ENCODE results near the gene TRERF1.
"Not testable (repeated sequence)": the region's sequence is repeated elsewhere in the genome, so short reads cannot be mapped to it uniquely, and the experiment has no call there.

TRERF1 gene

GRCh38 chr6:42324656-42325324, 126.9 kb downstream of the TRERF1 start:
- POLR2A ChIA-PET; H3K4me1 ChIP-seq (ENCODE audit: control insufficient read depth, insufficient read depth, low read length): not testable (repeated sequence)
- CTCF ChIA-PET = interaction anchor here (0.7 to 1.2 kb wide), 2 partner anchors 207 to 223 kb away, joined by 3 to 6 read pairs; no protein-coding TSS in a partner anchor

GRCh38 chr6:42322676-42323075, 129.1 kb downstream of the TRERF1 start:
- CTCF ChIA-PET = interaction anchor here (1.1 kb wide), 1 partner anchor 225 kb away, joined by 4 read pairs; no protein-coding TSS in a partner anchor
- no peaks in the 10 kb centered on the region for H3K9me3 ChIP-seq (ENCODE audit: control insufficient read depth, insufficient read depth, low read depth, low read length)
- no peak overlapping the region for H3K4me3 ChIP-seq (ENCODE audit: low read depth, low read length)
- H3K36me3 ChIP-seq (ENCODE audit: control insufficient read depth in 2 of 2, insufficient read depth in 1 of 2, low read length in 2 of 2) = no peaks in the 10 kb centered on the region
- H3K27ac ChIP-seq (ENCODE audit: extremely low read depth, low read depth, low read length) = no peak overlapping the region
- TF ChIP-seq ZNF473 (tag by site-specific recombination; IDR thresholded peaks at IDR 0.05) (no peak), ZNF580 (tag by site-specific recombination; IDR thresholded peaks at IDR 0.05) (peak; percentile 70; the same call in 1 of the 2 replicates)
- H3K4me1 ChIP-seq (ENCODE audit: control insufficient read depth, insufficient read depth, low read length) = no peaks in the 10 kb centered on the region
- POLR2A ChIA-PET = no interaction called here

More at GRCh38 chr6:42324656-42325324, 126.9 kb downstream of the TRERF1 start:
- not testable (repeated sequence) for H3K27ac ChIP-seq (ENCODE audit: extremely low read depth, low read depth, low read length); H3K4me3 ChIP-seq (ENCODE audit: low read depth, low read length); H3K36me3 ChIP-seq (ENCODE audit: control insufficient read depth in 2 of 2, insufficient read depth in 1 of 2, low read length in 2 of 2); H3K9me3 ChIP-seq (ENCODE audit: control insufficient read depth, insufficient read depth, low read depth, low read length)

DNA sequence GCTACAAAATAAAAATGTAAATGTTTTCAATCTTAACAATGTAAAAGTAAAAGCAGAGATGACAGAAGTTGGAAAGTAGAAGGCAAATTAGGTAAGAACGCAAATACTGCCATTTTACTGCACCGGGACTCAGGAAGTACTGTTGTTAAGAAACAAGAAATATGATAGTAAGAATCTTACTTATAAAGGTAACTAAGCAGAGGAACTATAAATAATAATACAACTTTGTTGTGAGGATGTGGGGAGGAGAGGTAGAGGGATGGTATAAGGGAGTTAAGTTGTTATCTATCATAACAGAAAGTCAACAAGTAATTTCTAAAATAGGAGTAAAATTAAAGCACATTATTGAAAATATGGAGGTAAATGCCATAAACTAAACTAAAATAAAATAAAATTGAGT, 129.8 kb downstream of the TRERF1 start:
- ChIA-PET POLR2A (no interaction called here), CTCF (interaction anchor here (1.1 kb wide), 1 partner anchor 226 kb away, joined by 4 read pairs; no protein-coding TSS in a partner anchor)
- H3K27ac ChIP-seq (ENCODE audit: extremely low read depth, low read depth, low read length) = no peak overlapping the region
- H3K36me3 ChIP-seq (ENCODE audit: control insufficient read depth in 2 of 2, insufficient read depth in 1 of 2, low read length in 2 of 2) = no peaks in the 10 kb centered on the region
- H3K9me3 ChIP-seq (ENCODE audit: control insufficient read depth, insufficient read depth, low read depth, low read length) = no peaks in the 10 kb centered on the region
- no peak for TF ChIP-seq ZNF292 (tag by site-specific recombination; IDR thresholded peaks at IDR 0.05; ENCODE audit: borderline replicate concordance, low read depth)
- TF ChIP-seq, protein P1, sequence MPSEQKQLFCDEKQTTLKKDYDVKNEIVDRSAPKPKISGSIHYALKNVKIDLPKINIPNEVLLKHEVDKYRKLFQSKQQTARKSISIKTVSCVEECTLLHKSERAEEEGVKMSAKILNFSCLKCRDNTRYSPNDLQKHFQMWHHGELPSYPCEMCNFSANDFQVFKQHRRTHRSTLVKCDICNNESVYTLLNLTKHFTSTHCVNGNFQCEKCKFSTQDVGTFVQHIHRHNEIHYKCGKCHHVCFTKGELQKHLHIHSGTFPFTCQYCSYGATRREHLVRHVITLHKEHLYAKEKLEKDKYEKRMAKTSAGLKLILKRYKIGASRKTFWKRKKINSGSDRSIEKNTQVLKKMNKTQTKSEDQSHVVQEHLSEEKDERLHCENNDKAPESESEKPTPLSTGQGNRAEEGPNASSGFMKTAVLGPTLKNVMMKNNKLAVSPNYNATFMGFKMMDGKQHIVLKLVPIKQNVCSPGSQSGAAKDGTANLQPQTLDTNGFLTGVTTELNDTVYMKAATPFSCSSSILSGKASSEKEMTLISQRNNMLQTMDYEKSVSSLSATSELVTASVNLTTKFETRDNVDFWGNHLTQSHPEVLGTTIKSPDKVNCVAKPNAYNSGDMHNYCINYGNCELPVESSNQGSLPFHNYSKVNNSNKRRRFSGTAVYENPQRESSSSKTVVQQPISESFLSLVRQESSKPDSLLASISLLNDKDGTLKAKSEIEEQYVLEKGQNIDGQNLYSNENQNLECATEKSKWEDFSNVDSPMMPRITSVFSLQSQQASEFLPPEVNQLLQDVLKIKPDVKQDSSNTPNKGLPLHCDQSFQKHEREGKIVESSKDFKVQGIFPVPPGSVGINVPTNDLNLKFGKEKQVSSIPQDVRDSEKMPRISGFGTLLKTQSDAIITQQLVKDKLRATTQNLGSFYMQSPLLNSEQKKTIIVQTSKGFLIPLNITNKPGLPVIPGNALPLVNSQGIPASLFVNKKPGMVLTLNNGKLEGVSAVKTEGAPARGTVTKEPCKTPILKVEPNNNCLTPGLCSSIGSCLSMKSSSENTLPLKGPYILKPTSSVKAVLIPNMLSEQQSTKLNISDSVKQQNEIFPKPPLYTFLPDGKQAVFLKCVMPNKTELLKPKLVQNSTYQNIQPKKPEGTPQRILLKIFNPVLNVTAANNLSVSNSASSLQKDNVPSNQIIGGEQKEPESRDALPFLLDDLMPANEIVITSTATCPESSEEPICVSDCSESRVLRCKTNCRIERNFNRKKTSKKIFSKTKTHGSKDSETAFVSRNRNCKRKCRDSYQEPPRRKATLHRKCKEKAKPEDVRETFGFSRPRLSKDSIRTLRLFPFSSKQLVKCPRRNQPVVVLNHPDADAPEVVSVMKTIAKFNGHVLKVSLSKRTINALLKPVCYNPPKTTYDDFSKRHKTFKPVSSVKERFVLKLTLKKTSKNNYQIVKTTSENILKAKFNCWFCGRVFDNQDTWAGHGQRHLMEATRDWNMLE (tag by site-specific recombination; conservative IDR thresholded peaks at IDR 0.05; ENCODE audit: low read depth) = no peak
- no peak for TF ChIP-seq ZNF174 (tag by site-specific recombination; IDR thresholded peaks at IDR 0.05)
- no peak for TF ChIP-seq SP3 (tag by site-specific recombination; IDR thresholded peaks at IDR 0.05)
- TF ChIP-seq ZNF274 (IDR thresholded peaks at IDR 0.05; ENCODE audit: low read length) = no peak
- TF ChIP-seq ZNF274 (tag by site-specific recombination; IDR thresholded peaks at IDR 0.05; ENCODE audit: borderline replicate concordance) = no peak
- TF ChIP-seq ZNF529 (tag by site-specific recombination; IDR thresholded peaks at IDR 0.05; ENCODE audit: insufficient replicate concordance) = no peak
- TF ChIP-seq, protein P2, sequence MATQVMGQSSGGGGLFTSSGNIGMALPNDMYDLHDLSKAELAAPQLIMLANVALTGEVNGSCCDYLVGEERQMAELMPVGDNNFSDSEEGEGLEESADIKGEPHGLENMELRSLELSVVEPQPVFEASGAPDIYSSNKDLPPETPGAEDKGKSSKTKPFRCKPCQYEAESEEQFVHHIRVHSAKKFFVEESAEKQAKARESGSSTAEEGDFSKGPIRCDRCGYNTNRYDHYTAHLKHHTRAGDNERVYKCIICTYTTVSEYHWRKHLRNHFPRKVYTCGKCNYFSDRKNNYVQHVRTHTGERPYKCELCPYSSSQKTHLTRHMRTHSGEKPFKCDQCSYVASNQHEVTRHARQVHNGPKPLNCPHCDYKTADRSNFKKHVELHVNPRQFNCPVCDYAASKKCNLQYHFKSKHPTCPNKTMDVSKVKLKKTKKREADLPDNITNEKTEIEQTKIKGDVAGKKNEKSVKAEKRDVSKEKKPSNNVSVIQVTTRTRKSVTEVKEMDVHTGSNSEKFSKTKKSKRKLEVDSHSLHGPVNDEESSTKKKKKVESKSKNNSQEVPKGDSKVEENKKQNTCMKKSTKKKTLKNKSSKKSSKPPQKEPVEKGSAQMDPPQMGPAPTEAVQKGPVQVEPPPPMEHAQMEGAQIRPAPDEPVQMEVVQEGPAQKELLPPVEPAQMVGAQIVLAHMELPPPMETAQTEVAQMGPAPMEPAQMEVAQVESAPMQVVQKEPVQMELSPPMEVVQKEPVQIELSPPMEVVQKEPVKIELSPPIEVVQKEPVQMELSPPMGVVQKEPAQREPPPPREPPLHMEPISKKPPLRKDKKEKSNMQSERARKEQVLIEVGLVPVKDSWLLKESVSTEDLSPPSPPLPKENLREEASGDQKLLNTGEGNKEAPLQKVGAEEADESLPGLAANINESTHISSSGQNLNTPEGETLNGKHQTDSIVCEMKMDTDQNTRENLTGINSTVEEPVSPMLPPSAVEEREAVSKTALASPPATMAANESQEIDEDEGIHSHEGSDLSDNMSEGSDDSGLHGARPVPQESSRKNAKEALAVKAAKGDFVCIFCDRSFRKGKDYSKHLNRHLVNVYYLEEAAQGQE (tag by site-specific recombination; IDR thresholded peaks at IDR 0.05) = no peak
- TF ChIP-seq, protein P3, sequence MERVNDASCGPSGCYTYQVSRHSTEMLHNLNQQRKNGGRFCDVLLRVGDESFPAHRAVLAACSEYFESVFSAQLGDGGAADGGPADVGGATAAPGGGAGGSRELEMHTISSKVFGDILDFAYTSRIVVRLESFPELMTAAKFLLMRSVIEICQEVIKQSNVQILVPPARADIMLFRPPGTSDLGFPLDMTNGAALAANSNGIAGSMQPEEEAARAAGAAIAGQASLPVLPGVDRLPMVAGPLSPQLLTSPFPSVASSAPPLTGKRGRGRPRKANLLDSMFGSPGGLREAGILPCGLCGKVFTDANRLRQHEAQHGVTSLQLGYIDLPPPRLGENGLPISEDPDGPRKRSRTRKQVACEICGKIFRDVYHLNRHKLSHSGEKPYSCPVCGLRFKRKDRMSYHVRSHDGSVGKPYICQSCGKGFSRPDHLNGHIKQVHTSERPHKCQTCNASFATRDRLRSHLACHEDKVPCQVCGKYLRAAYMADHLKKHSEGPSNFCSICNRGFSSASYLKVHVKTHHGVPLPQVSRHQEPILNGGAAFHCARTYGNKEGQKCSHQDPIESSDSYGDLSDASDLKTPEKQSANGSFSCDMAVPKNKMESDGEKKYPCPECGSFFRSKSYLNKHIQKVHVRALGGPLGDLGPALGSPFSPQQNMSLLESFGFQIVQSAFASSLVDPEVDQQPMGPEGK (tag by site-specific recombination; IDR thresholded peaks at IDR 0.05) = no peak
- TF ChIP-seq ZNF626 (tag by site-specific recombination; IDR thresholded peaks at IDR 0.05) = no peak
- TF ChIP-seq ZNF610 (tag by site-specific recombination; IDR thresholded peaks at IDR 0.05; ENCODE audit: borderline replicate concordance) = no peak
- TF ChIP-seq ZNF560 (tag by site-specific recombination; IDR thresholded peaks at IDR 0.05; ENCODE audit: borderline replicate concordance) = no peak
- no peak for TF ChIP-seq ZNF155 (tag by site-specific recombination; IDR thresholded peaks at IDR 0.05)
- TF ChIP-seq ZNF324 (tag by site-specific recombination; IDR thresholded peaks at IDR 0.05) = no peak
- no peak for TF ChIP-seq ZBTB20 (tag by site-specific recombination; IDR thresholded peaks at IDR 0.05)
- TF ChIP-seq ZNF473 (tag by site-specific recombination; IDR thresholded peaks at IDR 0.05) = no peak
- TF ChIP-seq ZNF350 (tag by site-specific recombination; IDR thresholded peaks at IDR 0.05) = no peak
- no peak for TF ChIP-seq ZNF548 (tag by site-specific recombination; IDR thresholded peaks at IDR 0.05)
- no peak for TF ChIP-seq SCRT2 (tag by site-specific recombination; IDR thresholded peaks at IDR 0.05)
- no peak overlapping the region for H3K4me3 ChIP-seq (ENCODE audit: low read depth, low read length)
- H3K4me1 ChIP-seq (ENCODE audit: control insufficient read depth, insufficient read depth, low read length) = peaks cover under 1% of the 10 kb centered on the region; the same call in 1 of the 2 replicates
